GM19467 (cell line): Measurements from ENCODE around the gene PDE9A.

Experiments
- ATAC-seq: cut with Tn5 transposase; IDR thresholded peaks from one replicate; pipeline ENCODE4 v1.9.1; 2021; ENCODE audit warnings: mild to moderate bottlenecking, moderate library complexity; ENCODE audit not compliant: unreplicated experiment

PDE9A gene

GRCh38 chr21:42684109-42684916 is 30.9 kb downstream of the PDE9A start:
- no peak for ATAC-seq

- ATAC-seq: no peak
Observed at GRCh38 chr21:42685036-42685435, 31.6 kb downstream of the PDE9A start.

GRCh38 chr21:42685954-42686500 is 32.6 kb downstream of the PDE9A start:
- ATAC-seq: no peak

DNA sequence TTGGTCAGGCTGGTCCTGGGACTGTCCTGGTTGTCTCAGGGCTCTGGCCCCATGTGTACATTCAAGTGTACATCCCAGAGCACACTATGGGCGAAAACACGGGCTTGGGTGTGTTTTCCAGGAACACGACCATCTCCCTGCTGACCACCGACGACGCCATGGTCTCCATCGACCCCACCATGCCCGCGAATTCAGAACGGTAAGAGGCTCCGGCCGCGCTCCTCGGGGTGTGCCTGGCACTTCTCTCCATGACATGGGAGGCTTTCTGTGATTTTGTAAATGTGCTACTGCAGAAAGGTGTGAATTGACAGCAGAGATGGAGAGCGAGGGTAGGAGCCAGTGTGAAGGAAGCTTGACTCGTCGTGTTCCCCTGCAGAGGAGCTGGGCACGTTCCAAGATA is 34.4 kb downstream of the PDE9A start:
- no peak for ATAC-seq

GRCh38 chr21:42688226-42688840 is 34.9 kb downstream of the PDE9A start:
- no peak for ATAC-seq

- ATAC-seq: no peak
Observed at GRCh38 chr21:42688841-42689371, 35.5 kb downstream of the PDE9A start.

DNA sequence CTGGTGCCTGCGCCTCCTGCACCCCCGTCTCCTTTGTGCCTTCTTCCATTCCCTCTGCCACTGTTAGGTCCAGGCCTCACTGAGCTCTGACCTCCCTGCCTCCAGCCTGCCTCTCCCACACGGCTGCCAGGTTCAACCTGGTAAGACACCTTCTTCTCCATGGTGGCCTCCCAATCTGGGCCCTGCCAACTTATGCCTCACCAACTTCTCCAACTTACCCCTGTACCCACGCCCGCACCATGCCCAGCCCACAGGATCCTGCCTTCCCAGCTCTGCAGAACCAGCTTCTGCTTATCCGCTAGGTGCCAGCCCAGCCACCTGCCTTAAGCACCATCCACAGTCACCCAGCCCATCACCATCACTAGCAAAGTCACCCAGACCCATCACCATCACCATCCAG is 37.2 kb downstream of the PDE9A start:
- ATAC-seq: no peak

DNA sequence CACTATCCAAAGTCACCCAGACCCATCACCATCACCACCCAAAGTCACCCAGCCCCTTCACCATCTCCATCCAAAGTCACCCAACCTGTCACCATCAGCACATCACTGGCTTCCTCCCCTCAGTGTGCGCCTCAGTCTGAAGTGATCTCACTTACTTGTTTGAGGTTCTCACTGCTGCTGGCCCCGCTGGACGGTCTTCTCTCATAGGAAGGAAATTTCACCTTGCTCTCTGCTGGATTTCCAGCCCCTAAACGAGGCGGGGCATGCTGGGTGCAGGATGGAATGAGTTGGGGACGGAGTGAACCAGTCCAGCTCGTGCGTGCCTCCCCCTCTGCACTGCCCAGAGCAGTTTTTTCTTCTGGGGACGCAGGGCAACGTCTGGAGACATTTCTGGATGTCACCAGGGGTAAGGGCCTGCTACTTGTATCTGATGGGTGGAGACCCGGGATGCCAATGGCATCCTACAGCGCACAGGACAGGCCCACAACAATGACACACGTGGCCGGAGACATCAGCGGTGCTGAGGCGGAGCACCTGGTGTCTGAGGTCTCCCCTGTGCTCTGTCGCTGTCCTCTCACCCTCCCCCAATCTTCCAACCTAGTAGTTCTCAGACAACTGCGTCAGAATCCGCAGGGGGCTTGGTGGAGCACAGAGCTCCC is 38.6 kb downstream of the PDE9A start:
- ATAC-seq: no peak

GRCh38 chr21:42692688-42693087 is 39.3 kb downstream of the PDE9A start:
- ATAC-seq: no peak

GRCh38 chr21:42694751-42695696 is 41.6 kb downstream of the PDE9A start:
- no peak for ATAC-seq

- ATAC-seq: no peak
Observed at GRCh38 chr21:42695697-42696380, 42.4 kb downstream of the PDE9A start.

GRCh38 chr21:42696501-42697040 is 43.1 kb downstream of the PDE9A start:
- ATAC-seq: no peak

DNA sequence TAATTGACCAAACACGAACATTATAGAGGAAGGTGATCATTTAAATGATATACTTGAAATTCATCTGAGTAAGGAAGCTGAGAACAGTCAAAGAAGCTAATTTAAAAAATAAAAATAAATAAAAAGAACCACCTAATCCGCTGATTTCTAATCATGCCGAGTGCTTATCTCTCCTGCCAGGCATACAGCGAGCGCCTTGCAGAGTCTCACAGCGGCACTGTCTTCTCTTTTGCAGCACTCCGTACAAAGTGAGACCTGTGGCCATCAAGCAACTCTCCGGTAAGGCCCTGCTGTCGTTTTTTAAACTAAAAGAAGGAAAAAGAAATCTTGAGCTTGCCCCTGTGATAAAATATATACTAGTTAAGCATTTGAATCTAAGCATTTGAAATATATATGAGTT is 45.3 kb downstream of the PDE9A start:
- no peak for ATAC-seq

DNA sequence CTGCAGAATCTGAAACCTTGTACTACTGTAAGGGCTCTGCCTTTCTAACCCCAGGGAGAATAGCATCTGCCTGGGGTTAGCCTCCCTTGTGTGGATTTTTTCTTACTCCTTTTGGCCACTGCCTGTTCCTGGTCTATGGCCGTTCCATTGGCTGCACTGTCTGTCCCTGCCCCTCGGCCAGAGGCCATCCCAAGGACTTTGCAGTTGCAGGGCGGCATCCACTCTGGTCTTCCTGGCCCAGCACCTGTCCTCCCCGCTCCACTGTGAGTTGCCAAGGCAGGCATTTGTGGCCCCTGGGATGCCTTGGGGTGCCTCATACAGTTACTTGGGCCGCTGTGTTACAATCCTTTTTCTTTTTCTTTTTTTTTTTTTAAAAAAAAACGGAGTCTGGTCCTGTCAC is 45.8 kb downstream of the PDE9A start:
- no peak for ATAC-seq

DNA sequence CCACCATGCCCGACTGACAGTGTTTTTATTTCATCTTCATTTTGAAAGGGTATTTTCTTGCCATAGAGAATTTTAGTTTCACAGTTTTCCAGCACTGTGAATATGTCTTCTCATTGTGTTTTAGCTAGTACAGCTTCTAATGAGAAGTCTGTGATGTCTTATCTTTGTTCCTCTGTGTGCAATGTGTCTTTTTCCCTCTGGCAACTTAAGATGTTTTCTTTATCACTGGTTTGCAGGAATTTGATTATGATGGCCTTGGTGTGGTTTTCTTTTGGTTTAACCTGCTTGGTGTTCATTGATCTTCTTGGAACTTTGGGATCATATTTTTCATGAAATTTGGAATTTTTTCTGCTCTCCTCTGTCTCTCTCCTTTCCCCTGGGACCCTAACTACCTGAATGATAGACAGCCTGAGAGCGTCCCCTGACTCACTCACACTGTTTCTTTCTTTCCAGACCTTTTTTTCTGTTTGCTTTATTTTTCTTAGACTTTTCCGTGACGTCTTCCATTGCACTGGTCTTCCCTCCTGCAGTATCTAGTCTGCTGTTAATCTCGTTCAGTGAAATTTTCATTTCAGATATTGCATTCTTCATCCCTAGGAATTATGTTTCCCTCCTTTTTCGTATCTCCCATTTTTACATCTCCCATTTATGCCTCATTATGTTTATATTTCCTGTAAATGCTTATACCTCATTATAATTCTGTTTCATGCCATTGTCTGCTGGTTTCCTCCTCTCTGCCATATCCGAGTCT is 48.5 kb downstream of the PDE9A start:
- ATAC-seq: no peak

GRCh38 chr21:42702720-42703119 is 49.3 kb downstream of the PDE9A start:
- ATAC-seq: no peak

- no peak for ATAC-seq
Observed at GRCh38 chr21:42703136-42703908, 49.9 kb downstream of the PDE9A start.

GRCh38 chr21:42703965-42704364 is 50.5 kb downstream of the PDE9A start:
- ATAC-seq: no peak
